HG03469 (cell line): ENCODE data around the gene C2CD4B.

Experiments
- ATAC-seq: cut with Tn5 transposase; IDR thresholded peaks from one replicate; pipeline ENCODE4 v1.9.1; 2021; ENCODE audit warnings: mild to moderate bottlenecking, moderate library complexity, moderate number of reproducible peaks; ENCODE audit not compliant: unreplicated experiment

C2CD4B gene, protein sequence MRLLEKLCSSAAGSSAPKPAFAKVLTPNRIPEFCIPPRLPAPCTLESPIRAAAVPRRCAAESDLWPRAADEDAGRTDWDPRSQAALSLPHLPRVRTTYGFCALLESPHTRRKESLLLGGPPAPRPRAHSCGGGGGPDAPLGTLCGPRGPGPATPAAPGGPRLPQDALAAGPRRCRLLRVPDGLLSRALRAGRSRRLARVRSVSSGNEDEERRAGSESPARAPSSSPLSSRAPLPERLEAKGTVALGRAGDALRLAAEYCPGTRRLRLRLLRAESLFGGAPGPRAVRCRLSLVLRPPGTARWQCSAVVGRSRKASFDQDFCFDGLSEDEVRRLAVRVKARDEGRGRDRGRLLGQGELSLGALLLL

DNA sequence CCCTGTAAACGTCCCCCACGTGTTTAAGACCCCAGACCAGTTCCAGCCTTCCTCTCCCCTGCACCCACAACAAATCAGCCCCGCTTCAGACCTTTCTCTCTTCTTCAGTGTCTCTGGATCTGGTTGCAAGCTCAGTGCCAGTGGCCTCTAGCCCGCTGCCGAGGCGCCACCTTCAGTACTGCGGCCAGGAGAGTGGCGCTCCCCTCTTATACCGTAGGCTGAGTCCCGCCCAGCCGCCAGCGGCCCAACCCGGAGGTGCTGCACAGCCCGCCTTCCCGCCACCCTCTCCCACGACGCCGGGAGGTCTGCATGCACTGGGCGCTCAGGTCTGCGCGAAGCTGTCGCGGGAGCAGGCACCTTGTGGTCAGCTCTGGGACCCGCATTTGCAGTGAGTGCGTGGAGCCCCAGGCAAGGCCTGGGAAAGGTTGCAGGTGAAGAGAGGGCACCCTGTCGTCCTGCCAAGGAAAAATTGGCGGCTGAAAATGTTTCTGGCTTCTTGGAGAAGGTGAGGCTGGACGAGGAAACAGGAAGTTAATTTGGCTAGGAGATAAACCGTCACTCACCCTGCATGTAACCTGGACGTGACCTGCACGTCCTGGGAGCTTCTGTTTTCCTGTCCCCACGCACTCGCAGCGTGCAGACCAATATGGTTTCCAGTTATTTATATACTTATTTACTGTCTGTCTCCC lies at the start of gene C2CD4B:
Gene C2CD4B (minus strand): TSS at position 182 of the 689 bp plus-strand sequence. CDS start 301 bp downstream, outside the sequence.
- ATAC-seq = no peak

DNA sequence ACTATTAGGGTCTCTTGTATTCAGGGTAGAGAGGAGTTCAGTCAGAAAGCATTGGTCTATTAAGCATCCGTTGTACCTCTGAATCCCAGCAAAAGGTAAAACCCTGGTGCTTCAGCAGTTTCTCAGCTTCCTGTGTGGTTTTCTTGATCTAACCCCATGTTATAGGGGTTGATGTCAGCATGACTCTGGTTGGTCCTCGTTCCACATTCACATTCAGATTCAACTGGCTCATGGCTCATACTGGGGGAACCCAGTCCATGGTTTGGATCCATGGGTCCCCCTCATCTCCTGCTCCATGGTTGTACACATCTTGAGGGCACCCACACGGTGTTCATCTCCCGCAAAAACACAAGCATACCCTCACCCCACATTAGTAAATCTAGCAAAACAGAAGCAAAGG lies 47.7 kb upstream of the C2CD4B start:
- no peak for ATAC-seq

DNA sequence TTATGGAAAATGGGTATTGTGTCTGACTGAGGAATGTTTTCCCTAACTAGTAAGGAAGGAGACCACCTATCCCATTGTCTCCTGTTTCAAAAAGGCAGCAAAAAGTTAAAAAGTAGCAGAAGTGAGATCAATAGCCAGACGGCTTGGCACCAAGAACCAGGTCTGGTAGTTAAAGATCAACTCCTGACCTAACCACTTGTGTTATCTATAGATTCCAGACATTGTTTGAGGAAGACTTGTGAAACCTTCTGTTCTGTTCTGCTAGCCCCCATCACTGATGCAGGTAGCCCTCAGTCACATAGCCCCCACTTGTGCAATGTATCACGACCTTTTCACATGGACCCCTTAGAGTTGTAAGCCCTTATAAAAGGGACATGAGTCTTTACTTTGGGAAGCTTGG lies 46.3 kb upstream of the C2CD4B start:
- no peak for ATAC-seq

DNA sequence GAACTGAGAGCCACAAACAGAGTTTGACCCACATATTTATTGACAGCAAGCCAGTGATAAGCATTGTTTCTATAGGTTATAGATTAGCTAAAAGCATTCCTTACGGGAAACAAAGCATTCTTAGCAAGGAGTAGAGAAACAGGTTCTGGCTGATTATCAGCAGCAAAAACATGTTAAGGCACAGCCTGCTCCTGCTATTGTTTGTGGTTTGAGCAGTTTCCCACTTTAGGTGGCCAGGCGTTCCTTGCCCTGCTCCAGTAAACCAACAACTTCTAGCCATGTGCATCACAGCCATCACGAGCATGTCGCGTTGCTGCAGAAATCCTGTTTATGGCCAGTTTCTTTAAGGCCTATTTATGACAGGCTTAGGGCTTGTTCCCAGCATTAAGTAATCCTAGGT lies 44.7 kb upstream of the C2CD4B start:
- no peak for ATAC-seq

DNA sequence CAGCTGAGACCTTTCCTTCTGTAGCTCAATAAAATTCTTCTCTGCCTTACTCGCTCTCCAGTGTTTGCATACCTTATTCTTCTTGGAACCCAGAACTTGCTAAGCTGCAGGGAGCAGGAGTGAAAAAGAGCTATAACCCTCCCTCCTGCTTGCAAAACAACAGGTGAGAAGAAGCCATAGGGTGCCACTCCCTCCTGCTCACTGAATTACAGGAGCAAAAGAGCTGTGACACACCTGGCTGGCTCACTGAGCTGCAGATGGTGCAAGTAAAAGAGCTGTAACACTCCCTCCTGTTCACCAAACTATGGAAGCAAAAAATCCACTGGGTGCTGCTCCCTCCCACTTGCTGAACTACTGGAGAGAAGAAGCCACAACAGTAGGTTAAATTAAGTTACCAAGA lies 44.2 kb upstream of the C2CD4B start:
- ATAC-seq = no peak

DNA sequence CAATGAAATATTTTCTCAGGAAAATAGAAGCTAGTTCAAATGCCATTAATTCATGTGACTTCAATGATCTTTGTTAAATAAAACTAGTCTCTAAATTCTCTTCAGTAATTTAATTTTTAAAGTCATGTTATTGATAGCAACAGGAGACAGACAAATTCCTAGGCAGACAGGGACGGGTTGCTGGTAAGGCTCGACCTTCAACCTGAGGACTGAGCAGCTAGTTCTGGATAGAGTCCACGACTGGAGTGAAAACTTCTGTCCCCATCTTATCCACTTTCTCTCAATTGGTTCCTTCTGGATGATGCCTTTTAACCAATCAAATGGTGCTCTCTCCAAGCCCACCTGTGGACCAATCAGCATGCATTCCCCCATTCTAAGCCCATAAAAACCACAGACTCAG lies 43.8 kb upstream of the C2CD4B start:
- ATAC-seq = no peak

DNA sequence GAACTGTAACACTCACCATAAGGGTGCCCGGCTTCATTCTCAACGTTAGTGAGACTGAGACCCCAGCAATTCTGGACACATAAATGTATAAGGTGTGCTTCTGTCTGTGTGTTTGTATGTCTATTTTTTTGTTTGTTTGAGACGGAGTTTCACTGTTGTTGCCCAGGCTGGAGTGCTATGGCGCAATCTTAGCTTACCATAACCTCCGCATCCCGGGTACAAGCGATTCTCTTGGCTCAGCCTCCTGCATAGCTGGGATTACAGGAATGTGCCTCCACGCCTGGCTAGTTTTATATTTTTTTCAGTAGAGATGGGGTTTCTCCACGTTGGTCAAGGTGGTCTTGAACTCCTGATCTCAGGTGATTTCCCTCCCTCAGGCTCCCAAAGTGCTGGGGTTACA lies 43.3 kb upstream of the C2CD4B start:
- ATAC-seq = no peak

DNA sequence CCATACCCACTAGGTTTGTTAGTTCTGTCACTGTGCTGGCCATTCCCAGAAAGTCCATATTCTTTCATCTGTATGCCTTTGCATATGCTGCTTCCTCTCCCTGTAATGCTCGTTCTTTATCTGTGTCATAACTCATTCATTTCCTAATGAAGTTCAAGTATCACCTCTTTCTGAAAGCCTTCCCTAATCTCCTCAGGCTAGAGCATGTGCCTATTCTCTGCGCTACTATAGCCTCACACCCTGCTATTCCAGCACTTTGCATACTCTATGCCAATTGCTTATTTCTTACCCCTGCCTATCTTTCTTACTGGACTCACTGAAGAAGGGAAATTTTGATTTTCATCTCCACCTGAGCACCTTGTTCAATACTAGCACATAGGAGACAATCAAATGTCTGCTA lies 25.6 kb upstream of the C2CD4B start:
- ATAC-seq = no peak

DNA sequence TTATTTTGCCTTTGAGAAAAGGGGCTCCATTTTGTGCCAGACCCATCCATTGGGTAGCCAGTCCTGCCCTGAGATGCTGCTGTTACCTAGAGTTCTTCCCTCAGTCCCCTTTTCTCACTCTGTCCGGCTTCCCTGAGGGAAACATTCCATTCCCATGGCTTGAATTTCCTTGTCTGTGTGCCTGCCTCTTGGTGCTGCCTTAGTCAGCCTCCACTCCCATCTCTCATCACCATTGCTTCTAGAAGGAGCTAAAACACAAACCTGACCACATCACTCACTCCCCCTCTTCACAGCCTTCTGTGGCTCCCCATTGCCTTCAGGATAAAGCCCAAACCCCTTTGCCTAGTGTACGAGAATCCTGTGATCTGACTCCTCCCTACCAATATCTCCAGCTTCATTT lies 25.2 kb upstream of the C2CD4B start:
- ATAC-seq = no peak

DNA sequence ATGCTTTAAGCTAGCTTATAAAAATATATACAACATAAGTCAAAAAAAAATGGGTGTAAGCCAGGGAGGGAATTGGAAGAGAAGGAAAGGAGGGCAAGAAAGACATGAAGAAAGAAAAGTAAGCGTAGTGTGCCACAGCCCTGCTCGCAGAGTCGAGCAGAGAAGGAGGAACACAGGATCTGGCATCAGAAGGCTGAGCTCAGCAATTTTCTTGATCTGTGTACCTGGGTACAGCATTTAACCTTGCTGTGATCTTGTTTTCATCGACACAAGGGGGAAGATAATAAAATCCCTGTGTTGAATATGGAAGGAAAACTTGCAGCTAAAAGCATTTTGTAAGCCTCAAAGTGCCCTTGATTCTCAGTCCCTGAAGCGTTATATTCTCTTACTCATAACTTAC lies 23.7 kb upstream of the C2CD4B start:
- no peak for ATAC-seq

DNA sequence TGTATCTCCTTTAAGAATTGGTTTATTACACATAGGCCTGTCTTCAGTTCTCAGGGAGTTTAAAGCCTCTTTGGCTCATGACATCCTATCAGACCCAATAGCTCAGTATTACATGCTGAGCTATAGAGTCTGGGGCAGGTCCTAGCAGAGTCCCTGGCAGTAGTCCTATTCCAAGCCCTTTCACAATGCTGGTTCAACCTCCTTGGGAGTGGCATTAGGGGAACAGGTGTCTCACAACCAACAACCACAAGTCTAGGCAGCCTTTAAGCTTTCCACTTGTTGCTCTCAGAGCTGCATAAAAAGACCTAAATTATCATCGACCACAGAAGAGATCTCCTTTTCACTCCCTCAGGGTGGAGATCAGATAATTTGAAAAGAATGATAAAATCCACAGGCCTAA lies 22.8 kb upstream of the C2CD4B start:
- ATAC-seq = no peak

DNA sequence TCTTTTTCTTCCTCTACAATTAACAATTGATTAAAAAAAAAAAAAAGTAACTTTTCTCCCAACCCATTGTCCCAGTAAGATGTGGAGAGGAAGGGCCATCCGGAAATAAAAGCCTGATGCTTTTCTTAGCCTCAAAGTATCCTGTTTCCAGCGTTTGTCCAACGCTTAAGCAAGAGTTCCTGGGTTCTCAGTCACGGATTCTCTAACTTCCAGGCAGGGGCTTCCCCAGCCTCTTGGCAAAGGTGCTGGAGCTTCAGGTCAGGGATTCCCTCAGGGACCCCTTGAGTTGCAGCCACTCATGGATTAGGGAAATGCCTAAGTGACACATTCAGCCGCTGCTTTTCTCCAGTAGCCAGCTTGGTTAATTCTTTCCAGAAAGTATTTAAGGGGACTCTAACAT lies 22.3 kb upstream of the C2CD4B start:
- ATAC-seq = no peak

DNA sequence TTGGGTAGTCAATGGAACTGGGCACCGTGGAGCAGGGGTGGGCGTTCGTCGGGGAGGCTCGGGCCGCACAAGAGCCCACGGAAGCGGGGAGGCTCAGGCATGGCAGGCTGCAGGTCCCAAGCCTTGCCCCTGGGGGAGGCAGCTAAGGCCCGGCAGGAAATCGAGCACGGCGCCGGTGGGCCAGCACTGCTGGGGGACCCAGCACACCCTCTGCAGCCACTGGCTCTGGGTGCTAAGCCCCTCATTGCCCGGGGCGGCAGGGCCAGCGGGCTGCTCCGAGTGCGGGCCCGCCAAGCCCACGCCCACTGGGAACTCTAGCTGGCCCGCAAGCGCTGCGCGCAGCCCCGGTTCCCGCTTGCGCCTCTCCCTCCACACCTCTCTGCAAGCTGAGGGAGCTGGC lies 21.5 kb upstream of the C2CD4B start:
- no peak for ATAC-seq

DNA sequence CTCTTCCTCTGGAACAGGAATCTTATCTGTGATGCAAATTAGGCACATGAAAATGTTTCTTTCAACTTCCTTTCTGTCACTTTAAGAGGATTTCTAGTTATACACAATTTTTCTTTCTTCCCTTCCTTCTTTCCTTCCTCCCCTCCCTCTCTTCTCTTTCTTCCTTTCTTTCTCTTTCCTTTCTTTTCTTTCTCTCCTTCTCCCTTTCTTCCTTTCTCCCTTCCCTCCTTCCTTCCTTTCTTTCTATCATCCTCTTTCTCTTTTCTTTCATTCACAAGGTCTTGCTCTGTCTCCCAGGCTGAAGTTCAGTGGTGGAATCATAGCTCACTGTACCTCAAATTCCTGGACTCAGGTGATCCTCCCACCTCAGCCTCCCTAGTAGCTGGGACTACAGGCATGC lies 18.0 kb upstream of the C2CD4B start:
- no peak for ATAC-seq

DNA sequence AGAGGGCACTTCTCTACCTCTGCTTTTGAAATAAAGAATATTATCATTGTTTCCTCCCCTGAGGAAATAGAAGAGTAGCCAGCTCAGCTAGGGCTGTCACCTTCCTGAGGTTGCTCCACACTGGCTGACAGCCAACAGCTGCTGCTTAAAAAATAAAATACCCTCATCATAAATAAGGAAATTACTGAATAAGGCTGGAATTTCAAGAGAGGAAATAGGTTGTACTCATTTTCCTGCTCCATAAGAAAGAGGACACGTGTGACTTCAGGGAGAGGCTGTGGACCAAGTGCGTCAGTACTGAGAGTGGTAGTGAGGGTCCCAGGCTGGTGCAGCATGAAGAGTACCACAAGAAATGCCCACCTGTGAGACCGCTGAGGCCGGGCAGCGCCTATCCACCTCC lies 8.1 kb upstream of the C2CD4B start:
- no peak for ATAC-seq

DNA sequence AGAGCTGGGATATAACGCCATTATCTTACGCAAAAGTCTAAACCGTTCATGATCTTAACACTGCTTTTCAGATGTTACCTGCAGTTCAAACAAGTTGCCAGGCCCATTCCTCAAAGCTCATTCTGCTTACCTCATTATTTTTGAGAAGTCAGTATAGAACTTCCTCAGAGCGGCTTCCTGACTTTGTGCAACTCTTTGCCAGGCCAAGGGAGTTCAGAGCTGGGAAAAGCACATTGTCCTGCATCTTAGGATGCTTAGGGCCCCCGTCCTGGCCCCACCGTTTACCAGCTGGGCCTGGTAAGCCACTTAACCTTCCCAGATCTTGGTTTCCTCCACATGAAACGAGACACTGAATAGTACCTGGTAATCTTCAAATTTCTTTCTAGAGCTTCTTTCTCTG lies 6.8 kb upstream of the C2CD4B start:
- ATAC-seq = no peak

DNA sequence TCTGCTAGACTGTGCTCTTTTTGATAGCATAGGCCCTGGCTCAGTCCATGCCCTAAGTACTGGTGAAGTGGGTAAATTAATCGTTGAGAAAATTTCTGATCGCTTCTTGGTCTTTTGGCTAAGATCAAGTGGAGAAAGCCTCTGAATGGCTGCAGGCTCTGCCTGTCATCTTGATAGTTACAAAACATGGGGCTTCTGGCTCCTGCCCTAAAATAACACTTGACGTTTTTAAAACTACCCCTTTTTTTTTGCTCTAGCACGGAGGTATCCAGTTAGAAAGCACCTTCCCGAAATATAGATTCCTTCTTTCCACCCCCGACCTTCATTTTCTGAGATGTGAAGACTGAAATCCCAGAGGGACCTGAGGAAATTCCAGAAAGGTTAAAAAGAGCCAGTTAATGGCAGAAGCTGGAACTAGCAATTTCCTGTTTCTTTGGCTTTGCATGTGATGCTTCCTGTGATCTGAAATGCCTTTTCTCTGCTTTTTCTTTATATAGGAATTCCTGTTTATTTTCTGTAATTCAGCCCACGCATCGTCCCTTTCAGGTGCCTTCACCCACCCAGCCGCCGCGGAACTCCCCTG lies 799 bp upstream of the C2CD4B start:
- no peak for ATAC-seq

DNA sequence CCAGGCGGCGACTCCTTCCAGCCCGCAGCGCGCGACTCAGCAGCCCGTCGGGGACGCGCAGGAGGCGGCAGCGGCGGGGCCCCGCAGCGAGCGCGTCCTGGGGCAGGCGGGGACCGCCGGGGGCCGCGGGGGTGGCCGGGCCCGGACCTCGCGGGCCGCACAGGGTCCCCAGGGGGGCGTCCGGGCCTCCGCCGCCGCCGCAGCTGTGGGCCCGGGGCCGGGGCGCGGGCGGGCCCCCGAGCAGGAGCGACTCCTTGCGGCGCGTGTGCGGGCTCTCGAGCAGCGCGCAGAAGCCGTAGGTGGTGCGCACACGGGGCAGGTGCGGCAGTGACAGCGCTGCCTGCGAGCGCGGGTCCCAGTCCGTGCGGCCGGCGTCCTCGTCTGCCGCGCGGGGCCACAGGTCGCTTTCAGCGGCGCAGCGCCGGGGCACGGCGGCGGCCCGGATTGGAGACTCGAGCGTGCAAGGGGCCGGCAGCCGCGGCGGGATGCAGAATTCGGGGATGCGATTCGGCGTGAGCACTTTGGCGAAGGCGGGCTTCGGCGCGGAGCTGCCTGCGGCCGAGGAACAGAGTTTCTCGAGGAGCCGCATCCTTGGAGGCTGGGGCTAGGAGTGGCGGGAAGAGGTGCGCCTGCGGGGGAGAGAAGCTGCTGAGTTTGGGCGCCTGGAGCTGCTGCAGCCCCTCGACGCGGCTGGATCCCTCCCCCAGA lies 535 bp downstream of the C2CD4B start:
- no peak for ATAC-seq

DNA sequence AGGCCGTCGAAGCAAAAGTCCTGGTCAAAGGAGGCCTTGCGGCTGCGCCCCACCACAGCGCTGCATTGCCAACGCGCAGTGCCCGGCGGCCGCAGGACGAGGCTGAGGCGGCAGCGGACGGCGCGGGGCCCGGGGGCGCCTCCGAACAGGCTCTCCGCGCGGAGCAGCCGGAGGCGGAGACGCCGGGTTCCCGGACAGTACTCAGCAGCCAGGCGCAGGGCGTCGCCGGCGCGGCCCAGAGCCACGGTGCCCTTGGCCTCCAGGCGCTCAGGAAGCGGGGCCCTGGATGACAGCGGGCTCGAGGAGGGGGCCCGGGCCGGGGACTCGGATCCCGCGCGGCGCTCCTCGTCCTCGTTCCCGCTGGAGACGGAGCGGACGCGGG lies 1.1 kb downstream of the C2CD4B start:
- no peak for ATAC-seq

DNA sequence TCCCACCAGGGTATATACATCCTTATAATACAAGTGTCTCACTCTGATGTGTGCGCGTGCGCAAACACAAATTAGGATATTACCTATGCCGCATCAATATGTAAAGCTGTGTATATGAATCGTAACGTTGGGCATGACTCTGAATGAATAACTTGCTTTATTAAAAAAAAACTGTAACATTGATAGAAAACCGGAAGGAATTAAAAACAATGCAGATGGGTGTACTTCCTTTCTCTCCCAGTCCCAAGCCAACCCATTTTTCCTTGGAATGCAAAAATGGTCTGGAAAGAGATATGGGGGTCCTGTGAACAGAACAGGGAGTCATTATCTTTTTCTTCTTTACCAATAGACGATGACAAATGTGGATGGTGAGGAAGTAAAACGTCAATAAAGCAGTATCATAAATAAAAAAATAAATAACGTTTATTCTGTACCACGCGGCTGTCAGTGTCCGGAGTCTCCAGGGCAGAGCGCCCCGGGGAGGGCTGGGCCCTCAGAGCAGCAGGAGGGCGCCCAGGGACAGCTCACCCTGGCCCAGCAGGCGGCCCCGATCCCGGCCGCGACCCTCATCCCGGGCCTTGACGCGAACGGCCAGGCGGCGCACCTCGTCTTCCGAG lies 1.6 kb downstream of the C2CD4B start:
- no peak for ATAC-seq

DNA sequence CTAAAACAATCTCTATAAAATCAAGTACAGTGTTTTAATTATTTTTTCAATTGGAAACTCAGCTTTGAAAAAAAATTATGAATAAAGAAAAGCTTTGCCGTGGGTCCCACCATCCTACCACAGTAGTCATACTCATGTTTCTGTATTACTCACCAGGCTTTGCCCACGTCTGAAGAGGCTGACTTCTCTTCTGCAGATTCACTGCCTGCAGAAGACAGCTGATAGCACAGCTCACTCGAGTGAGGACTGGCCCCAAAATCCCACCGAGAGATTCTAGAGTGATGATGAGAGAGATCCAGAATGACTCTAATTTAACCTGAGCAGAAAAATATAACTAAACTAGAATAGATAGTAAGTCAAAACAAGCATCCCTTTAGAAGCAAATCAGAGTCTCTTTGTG lies 11.9 kb downstream of the C2CD4B start:
- ATAC-seq = no peak
